ENCODE data around the gene SPZ1.

Gene SPZ1

GRCh38 chr5:80315244-80315643 is 4.6 kb upstream of the SPZ1 start:
- CTCF ChIA-PET, result no interaction called here
- TF ChIP-seq TARDBP (IDR thresholded peaks at IDR 0.05) (no peak), ELF4 (IDR thresholded peaks at IDR 0.05) (no peak), LEF1 (IDR thresholded peaks at IDR 0.05; ENCODE audit: borderline replicate concordance) (no peak), SP1 (IDR thresholded peaks at IDR 0.05) (no peak)
- DNase-seq (ENCODE audit: extremely low spot score), result no peak
- POLR2A ChIA-PET, result no interaction called here

GRCh38 chr5:80318212-80318611 is 1.6 kb upstream of the SPZ1 start:
- no peak for TF ChIP-seq FOXM1 (IDR thresholded peaks at IDR 0.05; ENCODE audit: borderline replicate concordance)
- ChIA-PET CTCF (interaction anchor here (0.6 to 0.7 kb wide), 2 partner anchors 219 to 1823 kb away, joined by 3 to 8 read pairs; no protein-coding TSS in a partner anchor), POLR2A (no interaction called here)
- no peak for DNase-seq (ENCODE audit: extremely low spot score)

- no peak for DNase-seq (ENCODE audit: extremely low spot score)
- CTCF ChIA-PET, result no interaction called here
- TF ChIP-seq BHLHE40 (IDR thresholded peaks at IDR 0.05; ENCODE audit: borderline replicate concordance) (no peak), NFRKB (IDR thresholded peaks at IDR 0.05) (no peak), FOXK2 (IDR thresholded peaks at IDR 0.05) (no peak), FOXA1 (IDR thresholded peaks at IDR 0.05) (no peak), ARNT (IDR thresholded peaks at IDR 0.05) (no peak), SP1 (IDR thresholded peaks at IDR 0.05) (no peak), HDGF (IDR thresholded peaks at IDR 0.05; ENCODE audit: borderline replicate concordance) (no peak), CTBP1 (IDR thresholded peaks at IDR 0.05; ENCODE audit: borderline replicate concordance) (no peak)
- POLR2A ChIA-PET, result no interaction called here
Measured at GRCh38 chr5:80324912-80325311, 5.1 kb downstream of the SPZ1 start.

- CTCF ChIA-PET, result no interaction called here
- POLR2A ChIA-PET, result no interaction called here
- no peak for DNase-seq (ENCODE audit: extremely low spot score)
Measured at GRCh38 chr5:80326468-80326867, 6.7 kb downstream of the SPZ1 start.

GRCh38 chr5:80337379-80337778 is 17.6 kb downstream of the SPZ1 start:
- no peak for DNase-seq (ENCODE audit: extremely low spot score)
- TF ChIP-seq FOXM1 (IDR thresholded peaks at IDR 0.05; ENCODE audit: borderline replicate concordance), result no peak
- no peak for TF ChIP-seq SUZ12 (IDR thresholded peaks at IDR 0.05)
- TF ChIP-seq NFRKB (IDR thresholded peaks at IDR 0.05), result no peak
- no peak for TF ChIP-seq ELF4 (IDR thresholded peaks at IDR 0.05)
- ChIA-PET POLR2A (no interaction called here), CTCF (no interaction called here)

More at GRCh38 chr5:80326468-80326867, 6.7 kb downstream of the SPZ1 start:
- TF ChIP-seq FOXM1 (IDR thresholded peaks at IDR 0.05; ENCODE audit: borderline replicate concordance) (no peak), ZNF384 (IDR thresholded peaks at IDR 0.05) (no peak), ELF4 (IDR thresholded peaks at IDR 0.05) (no peak), NFRKB (IDR thresholded peaks at IDR 0.05) (no peak), FOXK2 (IDR thresholded peaks at IDR 0.05) (no peak), ARNT (IDR thresholded peaks at IDR 0.05) (no peak), SP1 (IDR thresholded peaks at IDR 0.05) (no peak), LEF1 (IDR thresholded peaks at IDR 0.05; ENCODE audit: borderline replicate concordance) (no peak), HDGF (IDR thresholded peaks at IDR 0.05; ENCODE audit: borderline replicate concordance) (no peak), FOXA1 (IDR thresholded peaks at IDR 0.05) (no peak), PKNOX1 (IDR thresholded peaks at IDR 0.05) (no peak), BHLHE40 (IDR thresholded peaks at IDR 0.05; ENCODE audit: borderline replicate concordance) (no peak), CTBP1 (IDR thresholded peaks at IDR 0.05; ENCODE audit: borderline replicate concordance) (no peak), TARDBP (IDR thresholded peaks at IDR 0.05) (no peak), SUZ12 (IDR thresholded peaks at IDR 0.05) (no peak), L3MBTL2 (conservative IDR thresholded peaks at IDR 0.05) (no peak)

- DNase-seq (ENCODE audit: extremely low spot score), result no peak
- ChIA-PET POLR2A (no interaction called here), CTCF (no interaction called here)
- no peak for TF ChIP-seq SP1 (IDR thresholded peaks at IDR 0.05)
- TF ChIP-seq L3MBTL2 (conservative IDR thresholded peaks at IDR 0.05), result no peak
- TF ChIP-seq LEF1 (IDR thresholded peaks at IDR 0.05; ENCODE audit: borderline replicate concordance), result no peak
- TF ChIP-seq BHLHE40 (IDR thresholded peaks at IDR 0.05; ENCODE audit: borderline replicate concordance), result no peak
- TF ChIP-seq ZNF384 (IDR thresholded peaks at IDR 0.05), result no peak
- TF ChIP-seq SUZ12 (IDR thresholded peaks at IDR 0.05), result no peak
- no peak for TF ChIP-seq TARDBP (IDR thresholded peaks at IDR 0.05)
Measured at GRCh38 chr5:80339116-80339515, 19.3 kb downstream of the SPZ1 start.

GRCh38 chr5:80341016-80341775 is 21.4 kb downstream of the SPZ1 start:
- ChIA-PET POLR2A (no interaction called here), CTCF (interaction anchor here (0.7 kb wide), 1 partner anchor 385 kb away, joined by 4 read pairs; no protein-coding TSS in a partner anchor)
- TF ChIP-seq L3MBTL2 (conservative IDR thresholded peaks at IDR 0.05), result no peak
- no peak for TF ChIP-seq ZNF384 (IDR thresholded peaks at IDR 0.05)
- no peak for TF ChIP-seq CTBP1 (IDR thresholded peaks at IDR 0.05; ENCODE audit: borderline replicate concordance)
- no peak for TF ChIP-seq HDGF (IDR thresholded peaks at IDR 0.05; ENCODE audit: borderline replicate concordance)
- no peak for TF ChIP-seq LEF1 (IDR thresholded peaks at IDR 0.05; ENCODE audit: borderline replicate concordance)
- TF ChIP-seq FOXM1 (IDR thresholded peaks at IDR 0.05; ENCODE audit: borderline replicate concordance), result no peak
- no peak for TF ChIP-seq NFRKB (IDR thresholded peaks at IDR 0.05)
- TF ChIP-seq TARDBP (IDR thresholded peaks at IDR 0.05), result no peak
- TF ChIP-seq ELF4 (IDR thresholded peaks at IDR 0.05), result no peak
- no peak for TF ChIP-seq BHLHE40 (IDR thresholded peaks at IDR 0.05; ENCODE audit: borderline replicate concordance)
- TF ChIP-seq ARNT (IDR thresholded peaks at IDR 0.05), result no peak
- TF ChIP-seq FOXK2 (IDR thresholded peaks at IDR 0.05), result no peak
- no peak for TF ChIP-seq SP1 (IDR thresholded peaks at IDR 0.05)
- TF ChIP-seq FOXA1 (IDR thresholded peaks at IDR 0.05), result no peak
- no peak for TF ChIP-seq SUZ12 (IDR thresholded peaks at IDR 0.05)
- TF ChIP-seq PKNOX1 (IDR thresholded peaks at IDR 0.05), result no peak
- DNase-seq (ENCODE audit: extremely low spot score), result no peak
